IPS-11a (cell line): ENCODE data around the gene DCTN2.

Experiments
- H3K4me3 ChIP-seq: one replicate; pipeline ENCODE4 v1.5.1; 2013; ENCODE audit warnings: low read depth, low read length, control low read depth

DCTN2 gene

GRCh38 chr12:57491393-57492280, 55.4 kb downstream of the DCTN2 start:
- H3K4me3 ChIP-seq = no peak overlapping the region

- no peak overlapping the region for H3K4me3 ChIP-seq
These were observed 56.9 kb downstream of the DCTN2 start for GRCh38 chr12:57490126-57490525.

- H3K4me3 ChIP-seq = peak overlapping the region; percentile 100
These were observed 57.8 kb downstream of the DCTN2 start for GRCh38 chr12:57489157-57489641.

GRCh38 chr12:57488402-57489156, 58.4 kb downstream of the DCTN2 start:
- peak overlapping the region; percentile 100 for H3K4me3 ChIP-seq

GRCh38 chr12:57487597-57488401, 59.2 kb downstream of the DCTN2 start, which contains the start of gene MARS1:
Gene MARS1, plus strand, starts transcription at chr12:57488068. Its CDS starts 23 bp downstream, at chr12:57488091.
- peak within 1 kb of the TSS; percentile 100 for H3K4me3 ChIP-seq

- no peak overlapping the region for H3K4me3 ChIP-seq
These were observed 59.9 kb downstream of the DCTN2 start for GRCh38 chr12:57487055-57487596.

GRCh38 chr12:57485695-57486094, 61.3 kb downstream of the DCTN2 start:
- H3K4me3 ChIP-seq = no peak overlapping the region

- H3K4me3 ChIP-seq = no peak overlapping the region
These were observed 63.5 kb downstream of the DCTN2 start for GRCh38 chr12:57483466-57483865.

GRCh38 chr12:57481671-57482070, 65.3 kb downstream of the DCTN2 start:
- H3K4me3 ChIP-seq = no peak overlapping the region
